ENCODE data around the gene CPNE1. TPM values are rescaled to one million over a fixed set of nuclear protein-coding genes. Genes with fewer than 3 reads are reported as not detected.

Gene CPNE1
- total and polyA plus RNA-seq, 11 donors, result 25.7 to 75.6 (median 56.0) TPM

GRCh38 chr20:35661908-35662307 lies 2.8 kb downstream of the CPNE1 start:
- Histone ChIP-seq H3K36me3 (no peaks in the 10 kb centered on the region), H3K4me3 (peak overlapping the region in 8 of 12 donors; percentile 1 to 94 (median 83)), H3K4me1 (peaks cover 2 to 72% (median 51%) of the 10 kb centered on the region in 12 donors), H3K27ac (peak overlapping the region in 2 of 12 donors; percentile 5 to 8), H3K9me3 (no peaks in the 10 kb centered on the region), H3K27me3 (no peaks in the 10 kb centered on the region)
- intact Hi-C loops (cut with DNase I), result loop anchor here in 6 of 10 donors (5.0 to 10.0 kb wide), 3 partner anchors 45 to 117 kb away; partner anchors contain the start of genes SPAG4 (in 5 of the 6) and ERGIC3 (in 1 of the 6)
- ATAC-seq, result no peak
- DNase-seq, result no peak
- TF ChIP-seq POLR2A (IDR thresholded peaks at IDR 0.05), result no peak
- no peak for TF ChIP-seq CTCF (IDR thresholded peaks at IDR 0.05)
- WGBS, 4 donors, result 35 to 40% (median 39%) methylated on average over 3 of the region's 3 CpGs

- peaks cover 0 to 3% (median 0%) of the 10 kb centered on the region in 9 donors for H3K36me3 ChIP-seq
- peaks cover 2 to 72% (median 54%) of the 10 kb centered on the region in 12 donors for H3K4me1 ChIP-seq
- peak overlapping the region in 2 of 12 donors; percentile 86 to 93 for H3K4me3 ChIP-seq
- no peaks in the 10 kb centered on the region for H3K27me3 ChIP-seq
- 85 to 93% (median 92%) methylated on average over 2 of the region's 2 CpGs for WGBS, 4 donors
- ATAC-seq (no peak), DNase-seq (no peak)
- H3K9me3 ChIP-seq, result no peaks in the 10 kb centered on the region
- intact Hi-C loops (cut with DNase I), result loop anchor here in 6 of 10 donors (5.0 to 10.0 kb wide), 3 partner anchors 44 to 116 kb away; partner anchors contain the start of genes SPAG4 (in 5 of the 6) and ERGIC3 (in 1 of the 6)
- peak overlapping the region in 1 of 12 donors; percentile 5 for H3K27ac ChIP-seq
- TF ChIP-seq POLR2A (IDR thresholded peaks at IDR 0.05) (no peak), CTCF (IDR thresholded peaks at IDR 0.05) (no peak)
Measured at GRCh38 chr20:35661053-35661452, 3.6 kb downstream of the CPNE1 start.

GRCh38 chr20:35660122-35660937 lies 4.4 kb downstream of the CPNE1 start:
- DNase-seq (no peak), ATAC-seq (no peak)
- Histone ChIP-seq H3K4me1 (peaks cover 2 to 78% (median 54%) of the 10 kb centered on the region in 12 donors), H3K36me3 (peaks cover 0 to 9% (median 0%) of the 10 kb centered on the region in 9 donors), H3K9me3 (no peaks in the 10 kb centered on the region), H3K4me3 (no peak overlapping the region), H3K27me3 (no peaks in the 10 kb centered on the region), H3K27ac (peak overlapping the region in 1 of 12 donors; percentile 5)
- TF ChIP-seq CTCF (IDR thresholded peaks at IDR 0.05) (no peak), POLR2A (IDR thresholded peaks at IDR 0.05) (no peak)
- WGBS, 4 donors, result 91 to 95% (median 93%) methylated on average over 10 of the region's 10 CpGs
- intact Hi-C loops (cut with DNase I), result loop anchor here in 6 of 10 donors (5.0 to 10.0 kb wide), 3 partner anchors 43 to 116 kb away; partner anchors contain the start of genes SPAG4 (in 5 of the 6) and ERGIC3 (in 1 of the 6)

- Histone ChIP-seq H3K4me1 (peaks cover 0 to 66% (median 46%) of the 10 kb centered on the region in 12 donors), H3K27me3 (no peaks in the 10 kb centered on the region), H3K36me3 (peaks cover 0 to 38% (median 30%) of the 10 kb centered on the region in 9 donors), H3K4me3 (no peak overlapping the region), H3K27ac (no peak overlapping the region), H3K9me3 (no peaks in the 10 kb centered on the region)
- ATAC-seq (no peak), DNase-seq (no peak)
- 14 to 21% (median 19%) methylated on average over 1 of the region's 1 CpG for WGBS, 4 donors
- no peak for TF ChIP-seq CTCF (IDR thresholded peaks at IDR 0.05)
- TF ChIP-seq POLR2A (IDR thresholded peaks at IDR 0.05), result no peak
- intact Hi-C loops (cut with DNase I), result no loop called here
Measured at GRCh38 chr20:35657271-35657670, 7.4 kb downstream of the CPNE1 start.
